H1 (cell line): ENCODE measurements around the gene PLEKHG4.

Experiments
- EZH2 ChIP-seq: fragments of 200-600 bp; sonication (generic); IDR thresholded peaks from 2 replicates; pipeline ENCODE4 v1.7.1; 2012; ENCODE audit warnings: low read depth, mild to moderate bottlenecking, moderate library complexity, low read length, inconsistent platforms; ENCODE audit not compliant: severe bottlenecking
- JUND ChIP-seq: IDR thresholded peaks from 2 replicates; pipeline ENCODE4 v1.6.1; 2011; ENCODE audit warnings: mild to moderate bottlenecking, improper control_type of control experiment, low read length
- SUZ12 ChIP-seq: fragments of 200-600 bp; sonication (generic); IDR thresholded peaks from 2 replicates; pipeline ENCODE4 v1.6.1; 2012; ENCODE audit warnings: mild to moderate bottlenecking, inconsistent platforms, low read length, moderate library complexity, mixed read lengths
- TAF7 ChIP-seq: optimal IDR thresholded peaks from 2 replicates; pipeline ENCODE3; 2011; ENCODE audit warnings: low read depth, mild to moderate bottlenecking, inconsistent platforms, low read length, moderate library complexity, borderline replicate concordance

DNA sequence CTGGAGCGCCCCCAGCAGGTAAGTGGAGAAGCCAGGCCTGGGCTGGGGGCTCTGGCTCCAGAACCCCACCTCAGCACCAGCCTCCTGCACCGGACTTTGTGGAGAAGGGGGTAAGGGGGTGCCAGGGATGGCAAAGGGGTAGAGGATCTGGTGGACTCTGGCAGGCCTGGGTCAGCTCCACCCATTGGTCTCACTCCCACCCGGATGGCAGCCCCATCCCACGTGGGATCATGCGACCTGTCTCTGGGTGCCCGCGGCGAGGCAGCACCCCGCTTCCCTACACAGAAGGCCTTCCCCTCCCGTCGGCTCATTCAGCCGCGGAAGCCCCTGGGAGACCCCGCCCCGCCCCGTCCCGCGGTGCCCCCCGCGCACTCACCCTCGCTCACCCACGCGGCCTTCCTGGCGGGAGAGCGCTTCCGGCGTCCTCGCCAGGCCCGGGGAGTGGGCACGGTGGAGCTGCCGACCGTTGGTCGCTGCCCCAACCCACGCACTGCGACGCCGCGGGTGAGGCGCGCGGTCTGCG, 498 bp upstream of the PLEKHG4 start:
- TF ChIP-seq TAF7 = no peak
- TF ChIP-seq EZH2 = no peak
- TF ChIP-seq SUZ12 = no peak
- TF ChIP-seq JUND = no peak
